ENCODE data around the gene ZNF544.

Gene ZNF544

DNA sequence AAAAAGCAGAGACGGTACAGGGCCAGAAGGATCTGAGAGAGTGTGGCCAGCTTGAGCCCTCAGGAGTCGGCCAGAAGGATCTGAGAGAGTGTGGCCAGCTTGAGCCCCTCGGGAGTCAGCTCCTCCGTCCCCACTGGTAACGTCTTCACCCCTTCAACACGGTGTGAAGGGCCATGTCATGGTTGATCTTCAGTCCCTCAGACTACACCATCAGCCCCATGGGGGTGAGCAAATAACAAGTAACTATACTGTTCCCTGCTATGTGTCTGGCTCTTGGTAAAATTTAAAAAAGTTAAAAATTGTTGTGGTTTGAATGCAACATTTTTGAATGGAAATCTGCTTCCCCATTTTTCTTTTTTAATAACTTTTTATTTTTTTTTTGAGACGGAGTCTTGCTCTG, 48.5 kb downstream of the ZNF544 start:
- no peak overlapping the region for H4K8ac ChIP-seq (ENCODE audit: low read depth, low read length)
- H3K18ac ChIP-seq (ENCODE audit: low read length), result no peak overlapping the region
- no peak overlapping the region for H3K4ac ChIP-seq (ENCODE audit: low read depth, low read length)
- no peak overlapping the region for H2BK120ac ChIP-seq (ENCODE audit: insufficient read depth, low read length, poor library complexity)
- no peak overlapping the region for H2BK5ac ChIP-seq (ENCODE audit: low read depth, low read length, poor library complexity)
- H3K36me3 ChIP-seq (ENCODE audit: control insufficient read depth in 1 of 2, insufficient read depth in 2 of 2, low read length in 2 of 2), result peaks cover 5 to 13% of the 10 kb centered on the region in 2 experiments
- no peak overlapping the region for H4K12ac ChIP-seq (ENCODE audit: low read depth, low read length)
- H3K9ac ChIP-seq (ENCODE audit: low read length), result no peak overlapping the region
- no peak overlapping the region for H3K14ac ChIP-seq (ENCODE audit: low read length)
- H3K27ac ChIP-seq (ENCODE audit: low read depth, low read length), result no peak overlapping the region
- H3K79me1 ChIP-seq (ENCODE audit: low read length), result peaks cover 7% of the 10 kb centered on the region
- peak overlapping the region; percentile 10 for H3K4me3 ChIP-seq (ENCODE audit: low read depth, low read length)
- H3K23ac ChIP-seq (ENCODE audit: low read length), result no peak overlapping the region
- H3K4me1 ChIP-seq (ENCODE audit: control insufficient read depth in 1 of 2, insufficient read depth in 2 of 2, low read length in 2 of 2), result peaks cover 5 to 7% of the 10 kb centered on the region in 2 experiments
- peaks cover 13% of the 10 kb centered on the region for H3K79me2 ChIP-seq (ENCODE audit: control insufficient read depth, insufficient read depth, low read length, poor library complexity)
- no CpG with 5 or more reads among the region's 7 CpGs for WGBS (ENCODE audit: extremely low coverage, insufficient coverage, insufficient read length)
- no peak overlapping the region for H2BK12ac ChIP-seq (ENCODE audit: low read length)
- no peak overlapping the region for H2AFZ ChIP-seq (ENCODE audit: insufficient read depth, low read length, poor library complexity)
- no peak for DNase-seq
- H4K91ac ChIP-seq (ENCODE audit: low read depth, low read length), result no peak overlapping the region
- H2AK5ac ChIP-seq (ENCODE audit: low read length), result no peak overlapping the region
- H3K4me2 ChIP-seq (ENCODE audit: low read length), result no peak overlapping the region
- no peaks in the 10 kb centered on the region for H3K27me3 ChIP-seq (ENCODE audit: insufficient read depth, low read length)
- no peaks in the 10 kb centered on the region for H3K9me3 ChIP-seq (ENCODE audit: insufficient read depth, low read depth, low read length)

- H2BK120ac ChIP-seq (ENCODE audit: insufficient read depth, low read length, poor library complexity), result no peak overlapping the region
- H2BK12ac ChIP-seq (ENCODE audit: low read length), result no peak overlapping the region
- H3K27me3 ChIP-seq (ENCODE audit: insufficient read depth, low read length), result no peaks in the 10 kb centered on the region
- H3K18ac ChIP-seq (ENCODE audit: low read length), result no peak overlapping the region
- H3K4me2 ChIP-seq (ENCODE audit: low read length), result peak overlapping the region; percentile 82
- peak overlapping the region; percentile 48 for H3K27ac ChIP-seq (ENCODE audit: low read depth, low read length)
- peak overlapping the region; percentile 49 for H3K4ac ChIP-seq (ENCODE audit: low read depth, low read length)
- H3K14ac ChIP-seq (ENCODE audit: low read length), result peak overlapping the region; percentile 16
- peaks cover 5 to 7% of the 10 kb centered on the region in 2 experiments for H3K4me1 ChIP-seq (ENCODE audit: control insufficient read depth in 1 of 2, insufficient read depth in 2 of 2, low read length in 2 of 2)
- H2BK5ac ChIP-seq (ENCODE audit: low read depth, low read length, poor library complexity), result peak overlapping the region; percentile 8
- H4K8ac ChIP-seq (ENCODE audit: low read depth, low read length), result peak overlapping the region; percentile 18
- H2AK5ac ChIP-seq (ENCODE audit: low read length), result peak overlapping the region; percentile 70
- H4K12ac ChIP-seq (ENCODE audit: low read depth, low read length), result peak overlapping the region; percentile 76
- DNase-seq, result peak in 1 of 2 donors; percentile 14
- H4K91ac ChIP-seq (ENCODE audit: low read depth, low read length), result no peak overlapping the region
- H3K23ac ChIP-seq (ENCODE audit: low read length), result no peak overlapping the region
- H3K4me3 ChIP-seq (ENCODE audit: low read depth, low read length), result peak overlapping the region; percentile 79
- peaks cover 5 to 11% of the 10 kb centered on the region in 2 experiments for H3K36me3 ChIP-seq (ENCODE audit: control insufficient read depth in 1 of 2, insufficient read depth in 2 of 2, low read length in 2 of 2)
- peaks cover 13% of the 10 kb centered on the region for H3K79me2 ChIP-seq (ENCODE audit: control insufficient read depth, insufficient read depth, low read length, poor library complexity)
- H3K79me1 ChIP-seq (ENCODE audit: low read length), result peaks cover 7% of the 10 kb centered on the region
- WGBS (ENCODE audit: extremely low coverage, insufficient coverage, insufficient read length), result no CpG with 5 or more reads among the region's 25 CpGs
- no peaks in the 10 kb centered on the region for H3K9me3 ChIP-seq (ENCODE audit: insufficient read depth, low read depth, low read length)
- H2AFZ ChIP-seq (ENCODE audit: insufficient read depth, low read length, poor library complexity), result peak overlapping the region; percentile 19
- H3K9ac ChIP-seq (ENCODE audit: low read length), result peak overlapping the region; percentile 62
Measured at GRCh38 chr19:58277748-58278540, 49.2 kb downstream of the ZNF544 start.

DNA sequence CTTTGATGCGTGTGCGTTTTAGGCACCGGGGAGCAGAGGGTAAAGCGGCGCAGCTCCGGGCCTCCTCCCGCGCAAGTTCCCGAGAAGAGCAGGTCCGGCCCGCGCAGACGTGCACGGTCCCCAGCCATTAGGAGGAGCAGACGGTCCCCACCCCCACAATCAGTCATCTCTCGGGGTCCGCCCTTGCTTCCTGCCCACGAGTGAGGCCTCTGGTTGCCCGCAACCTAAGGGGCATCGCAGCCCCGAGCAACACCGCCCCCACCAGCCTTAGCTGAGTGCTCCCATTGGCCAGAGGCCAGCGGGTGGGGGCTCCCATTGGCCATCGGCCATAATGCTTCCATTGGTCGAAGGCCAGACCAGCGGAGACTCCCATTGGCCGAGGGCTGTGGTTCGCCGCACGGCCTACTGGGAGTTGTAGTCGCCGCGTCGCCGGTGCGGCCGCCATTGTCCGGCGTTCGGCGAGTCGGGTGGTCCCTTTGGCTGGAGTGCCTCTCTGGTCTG, 49.9 kb downstream of the ZNF544 start, which contains the start of gene ZNF8:
TSS of gene ZNF8 (plus strand) at position 415 of the 501 bp plus-strand sequence. CDS start 127 bp downstream, outside the sequence.
- peaks cover 13% of the 10 kb centered on the region for H3K79me2 ChIP-seq (ENCODE audit: control insufficient read depth, insufficient read depth, low read length, poor library complexity)
- H3K18ac ChIP-seq (ENCODE audit: low read length), result peak within 1 kb of the TSS; percentile 79
- peak within 1 kb of the TSS; percentile 79 for H3K9ac ChIP-seq (ENCODE audit: low read length)
- peak within 1 kb of the TSS; percentile 91 for H3K4me2 ChIP-seq (ENCODE audit: low read length)
- no peaks in the 10 kb centered on the region for H3K9me3 ChIP-seq (ENCODE audit: insufficient read depth, low read depth, low read length)
- peaks cover 5 to 11% of the 10 kb centered on the region in 2 experiments for H3K36me3 ChIP-seq (ENCODE audit: control insufficient read depth in 1 of 2, insufficient read depth in 2 of 2, low read length in 2 of 2)
- no CpG with 5 or more reads among the region's 42 CpGs for WGBS (ENCODE audit: extremely low coverage, insufficient coverage, insufficient read length)
- H2BK5ac ChIP-seq (ENCODE audit: low read depth, low read length, poor library complexity), result peak within 1 kb of the TSS; percentile 79
- peak within 1 kb of the TSS; percentile 70 for H2AK5ac ChIP-seq (ENCODE audit: low read length)
- no peaks in the 10 kb centered on the region for H3K27me3 ChIP-seq (ENCODE audit: insufficient read depth, low read length)
- H2BK120ac ChIP-seq (ENCODE audit: insufficient read depth, low read length, poor library complexity), result peak within 1 kb of the TSS; percentile 67
- DNase-seq, result peak; percentile 97 to 98
- no peak within 1 kb of the TSS for H2BK12ac ChIP-seq (ENCODE audit: low read length)
- peak within 1 kb of the TSS; percentile 94 for H4K8ac ChIP-seq (ENCODE audit: low read depth, low read length)
- H4K91ac ChIP-seq (ENCODE audit: low read depth, low read length), result peak within 1 kb of the TSS; percentile 94
- peak within 1 kb of the TSS; percentile 85 for H4K12ac ChIP-seq (ENCODE audit: low read depth, low read length)
- peak within 1 kb of the TSS; percentile 79 for H3K4me3 ChIP-seq (ENCODE audit: low read depth, low read length)
- peak within 1 kb of the TSS; percentile 71 for H2AFZ ChIP-seq (ENCODE audit: insufficient read depth, low read length, poor library complexity)
- H3K4ac ChIP-seq (ENCODE audit: low read depth, low read length), result peak within 1 kb of the TSS; percentile 81
- H3K23ac ChIP-seq (ENCODE audit: low read length), result no peak within 1 kb of the TSS
- peak within 1 kb of the TSS; percentile 67 for H3K27ac ChIP-seq (ENCODE audit: low read depth, low read length)
- peak within 1 kb of the TSS; percentile 89 for H3K14ac ChIP-seq (ENCODE audit: low read length)
- H3K4me1 ChIP-seq (ENCODE audit: control insufficient read depth in 1 of 2, insufficient read depth in 2 of 2, low read length in 2 of 2), result peaks cover 5 to 7% of the 10 kb centered on the region in 2 experiments
- peaks cover 7% of the 10 kb centered on the region for H3K79me1 ChIP-seq (ENCODE audit: low read length)

DNA sequence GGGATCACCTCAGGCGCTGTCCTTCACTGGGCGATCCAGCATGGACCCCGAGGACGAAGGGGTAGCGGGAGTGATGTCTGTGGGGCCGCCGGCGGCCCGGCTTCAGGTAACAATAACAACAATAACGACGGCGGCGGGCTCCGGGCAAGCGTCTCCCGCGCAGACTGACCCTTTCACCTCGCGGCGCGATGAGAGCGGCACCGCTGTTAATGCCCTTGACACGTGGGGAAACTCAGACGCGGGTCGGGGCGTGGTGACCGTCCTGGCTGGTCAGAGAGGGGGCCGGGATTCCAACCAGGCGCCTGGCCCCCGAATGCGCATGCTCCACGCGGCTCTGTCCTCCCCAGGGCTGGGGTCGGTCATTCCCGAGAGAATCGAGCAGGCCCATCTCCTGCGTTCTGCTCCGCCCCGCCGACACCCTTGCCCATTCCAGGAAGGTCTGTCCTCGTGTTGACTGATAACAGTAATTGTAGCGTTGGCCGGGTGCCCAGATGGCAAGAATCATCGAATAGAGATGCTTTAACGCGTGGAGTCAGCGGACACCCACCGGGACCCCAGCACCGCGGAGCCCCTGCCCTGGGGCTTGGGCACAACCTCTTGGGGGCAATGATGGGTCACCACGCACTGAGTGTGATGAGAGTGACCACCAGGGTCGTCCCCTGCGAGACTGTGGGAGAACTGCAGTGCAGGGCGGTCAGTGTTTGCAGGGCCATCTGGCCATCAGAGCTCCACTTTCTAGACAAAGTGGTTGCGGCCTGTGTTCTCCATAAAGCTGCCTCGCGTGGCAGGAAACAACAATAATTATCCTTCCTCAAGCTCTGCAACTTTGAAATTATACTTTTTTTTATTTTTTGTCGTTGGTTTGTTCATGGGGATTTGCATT, 50.6 kb downstream of the ZNF544 start:
- peaks cover 5 to 7% of the 10 kb centered on the region in 2 experiments for H3K4me1 ChIP-seq (ENCODE audit: control insufficient read depth in 1 of 2, insufficient read depth in 2 of 2, low read length in 2 of 2)
- no peak overlapping the region for H3K23ac ChIP-seq (ENCODE audit: low read length)
- peak overlapping the region; percentile 79 for H3K18ac ChIP-seq (ENCODE audit: low read length)
- peak overlapping the region; percentile 79 for H3K4me3 ChIP-seq (ENCODE audit: low read depth, low read length)
- peak overlapping the region; percentile 91 for H3K4me2 ChIP-seq (ENCODE audit: low read length)
- H3K27ac ChIP-seq (ENCODE audit: low read depth, low read length), result peak overlapping the region; percentile 67
- peaks cover 7% of the 10 kb centered on the region for H3K79me1 ChIP-seq (ENCODE audit: low read length)
- no peaks in the 10 kb centered on the region for H3K9me3 ChIP-seq (ENCODE audit: insufficient read depth, low read depth, low read length)
- H2BK12ac ChIP-seq (ENCODE audit: low read length), result no peak overlapping the region
- WGBS (ENCODE audit: extremely low coverage, insufficient coverage, insufficient read length), result no CpG with 5 or more reads among the region's 60 CpGs
- peak overlapping the region; percentile 79 for H3K9ac ChIP-seq (ENCODE audit: low read length)
- H3K4ac ChIP-seq (ENCODE audit: low read depth, low read length), result peak overlapping the region; percentile 81
- H3K79me2 ChIP-seq (ENCODE audit: control insufficient read depth, insufficient read depth, low read length, poor library complexity), result peaks cover 13% of the 10 kb centered on the region
- peak overlapping the region; percentile 67 for H2BK120ac ChIP-seq (ENCODE audit: insufficient read depth, low read length, poor library complexity)
- H2AFZ ChIP-seq (ENCODE audit: insufficient read depth, low read length, poor library complexity), result peak overlapping the region; percentile 71
- peak overlapping the region; percentile 94 for H4K91ac ChIP-seq (ENCODE audit: low read depth, low read length)
- H4K12ac ChIP-seq (ENCODE audit: low read depth, low read length), result peak overlapping the region; percentile 85
- peak overlapping the region; percentile 89 for H3K14ac ChIP-seq (ENCODE audit: low read length)
- peak overlapping the region; percentile 79 for H2BK5ac ChIP-seq (ENCODE audit: low read depth, low read length, poor library complexity)
- peak; percentile 15 to 46 for DNase-seq
- H3K27me3 ChIP-seq (ENCODE audit: insufficient read depth, low read length), result no peaks in the 10 kb centered on the region
- H4K8ac ChIP-seq (ENCODE audit: low read depth, low read length), result peak overlapping the region; percentile 94
- H2AK5ac ChIP-seq (ENCODE audit: low read length), result peak overlapping the region; percentile 54
- H3K36me3 ChIP-seq (ENCODE audit: control insufficient read depth in 1 of 2, insufficient read depth in 2 of 2, low read length in 2 of 2), result peaks cover 5 to 11% of the 10 kb centered on the region in 2 experiments

Data from trophoblast cell (in vitro differentiated cells and primary cell).